ENCODE data around the gene EFNB1.
A peak's percentile ranks its signal among the peaks of the same experiment; 100 is the strongest.

The EFNB1 gene

DNA sequence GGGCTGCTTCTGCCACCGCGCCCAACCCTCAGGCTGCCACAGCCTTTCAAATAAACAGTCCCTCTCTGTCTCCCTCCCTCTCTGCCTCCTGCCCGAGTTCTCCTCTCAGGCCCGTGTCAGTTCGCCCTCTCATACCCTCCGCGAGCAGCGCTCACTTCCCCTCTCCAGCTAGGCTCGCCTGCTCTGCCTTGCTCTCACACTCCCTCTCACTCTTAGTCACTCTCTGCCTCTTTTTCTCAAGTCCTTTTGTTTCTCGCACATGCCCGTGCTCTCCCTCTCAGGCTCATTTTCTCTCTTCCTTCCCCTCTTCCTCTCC is 3.2 kb downstream of the EFNB1 start:
- no peaks in the 10 kb centered on the region for H3K9me3 ChIP-seq (ENCODE audit: insufficient read depth, low read length, severe bottlenecking)
- H3K36me3 ChIP-seq (ENCODE audit: insufficient read depth, low read length): no peaks in the 10 kb centered on the region
- H3K27me3 ChIP-seq (ENCODE audit: insufficient read depth, low read length, poor library complexity): no peaks in the 10 kb centered on the region
- peak overlapping the region; percentile 15; the same call in 1 of the 2 replicates for H3K9ac ChIP-seq (ENCODE audit: low read depth, low read length)
- no peak overlapping the region for H2AFZ ChIP-seq (ENCODE audit: low read depth, low read length)
- ATAC-seq (ENCODE audit: insufficient read depth, low read depth) (no peak), DNase-seq (peak; percentile 24)
- H4K20me1 ChIP-seq (ENCODE audit: insufficient read depth, low read length): no peaks in the 10 kb centered on the region
- peaks cover 8% of the 10 kb centered on the region for H3K79me2 ChIP-seq (ENCODE audit: insufficient read depth, low read length)
- no peak overlapping the region; a peak in 1 of 4 replicates for H3K4me3 ChIP-seq (ENCODE audit: low read depth in 1 of 2, low read length in 2 of 2)
- peak overlapping the region; percentile 27 for H3K4me2 ChIP-seq (ENCODE audit: insufficient read depth, low read length)
- H3K4me1 ChIP-seq (ENCODE audit: insufficient read depth, low read length): peaks cover 36% of the 10 kb centered on the region
- no peak for TF ChIP-seq EZH2 (IDR thresholded peaks at IDR 0.05; ENCODE audit: borderline replicate concordance, low read depth, low read length, severe bottlenecking)
- no peak for TF ChIP-seq CTCF (IDR thresholded peaks at IDR 0.05; ENCODE audit: borderline replicate concordance, extremely low read depth, low read length, poor library complexity, severe bottlenecking)
- no peak overlapping the region for H3K27ac ChIP-seq (ENCODE audit: low read length)

DNA sequence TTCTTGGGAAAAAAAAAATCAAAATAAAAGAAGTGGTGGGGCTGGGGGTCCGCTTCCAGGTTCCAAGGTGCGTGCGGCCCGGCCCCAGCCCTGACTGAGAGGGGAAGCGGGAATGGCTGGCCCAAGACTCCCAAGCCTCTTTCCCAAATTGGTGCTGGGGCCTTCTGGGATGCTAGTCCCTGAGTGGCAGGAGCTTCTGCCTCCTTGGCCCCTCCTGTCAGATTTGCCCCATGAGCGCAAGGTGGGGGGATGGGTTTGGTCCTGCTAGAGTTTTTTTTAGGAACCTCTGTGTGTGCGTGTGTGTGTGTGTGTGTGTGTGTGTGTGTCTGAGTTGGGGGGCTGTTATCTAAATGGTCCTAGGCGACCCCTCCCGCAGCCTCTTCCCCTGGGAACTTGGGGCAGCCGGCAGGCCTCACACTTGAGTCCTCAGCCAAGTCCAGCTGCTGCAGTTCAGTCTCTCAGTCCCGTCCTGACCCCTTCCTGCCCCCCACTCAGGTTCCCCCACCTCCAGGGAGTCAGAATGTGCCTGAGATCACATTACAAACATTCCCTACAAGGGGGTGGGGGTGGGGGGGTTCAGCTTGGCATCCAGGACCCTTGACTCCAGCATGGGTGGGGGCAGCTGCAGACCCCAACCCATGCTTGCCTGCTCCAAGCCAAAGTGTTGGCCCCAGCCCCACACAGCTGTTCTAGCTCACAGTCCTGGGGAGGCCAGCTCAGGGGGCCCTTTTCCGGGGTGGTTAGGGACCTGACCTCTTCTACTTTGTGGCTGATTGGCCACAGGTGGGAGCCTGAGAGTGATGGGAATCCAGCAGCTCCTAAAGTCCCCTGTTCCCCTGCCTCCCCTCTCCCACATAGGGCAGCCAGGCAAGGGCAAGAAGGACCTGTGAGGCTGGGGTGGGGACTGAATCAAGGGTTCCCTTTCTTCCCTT is 4.0 kb downstream of the EFNB1 start:
- Histone ChIP-seq H3K4me2 (ENCODE audit: insufficient read depth, low read length) (peak overlapping the region; percentile 27; the same call in 1 of the 2 replicates), H3K9me3 (ENCODE audit: insufficient read depth, low read length, severe bottlenecking) (no peaks in the 10 kb centered on the region), H4K20me1 (ENCODE audit: insufficient read depth, low read length) (no peaks in the 10 kb centered on the region), H3K4me3 (ENCODE audit: low read depth in 1 of 2, low read length in 2 of 2) (no peak overlapping the region), H3K4me1 (ENCODE audit: insufficient read depth, low read length) (peaks cover 34% of the 10 kb centered on the region), H3K9ac (ENCODE audit: low read depth, low read length) (no peak overlapping the region), H3K79me2 (ENCODE audit: insufficient read depth, low read length) (peaks cover 8% of the 10 kb centered on the region), H3K36me3 (ENCODE audit: insufficient read depth, low read length) (no peaks in the 10 kb centered on the region), H3K27me3 (ENCODE audit: insufficient read depth, low read length, poor library complexity) (no peaks in the 10 kb centered on the region), H2AFZ (ENCODE audit: low read depth, low read length) (no peak overlapping the region), H3K27ac (ENCODE audit: low read length) (no peak overlapping the region)
- no peak for ATAC-seq (ENCODE audit: insufficient read depth, low read depth)
- no peak for TF ChIP-seq CTCF (IDR thresholded peaks at IDR 0.05; ENCODE audit: borderline replicate concordance, extremely low read depth, low read length, poor library complexity, severe bottlenecking)
- TF ChIP-seq EZH2 (IDR thresholded peaks at IDR 0.05; ENCODE audit: borderline replicate concordance, low read depth, low read length, severe bottlenecking): no peak
- no peak for DNase-seq

GRCh38 chrX:68833448-68833805 is 4.6 kb downstream of the EFNB1 start:
- Histone ChIP-seq H3K4me2 (ENCODE audit: insufficient read depth, low read length) (no peak overlapping the region), H3K27ac (ENCODE audit: low read length) (no peak overlapping the region)

More at GRCh38 chrX:68833448-68833805, 4.6 kb downstream of the EFNB1 start:
- Histone ChIP-seq H3K36me3 (ENCODE audit: insufficient read depth, low read length) (no peaks in the 10 kb centered on the region), H2AFZ (ENCODE audit: low read depth, low read length) (no peak overlapping the region), H3K27me3 (ENCODE audit: insufficient read depth, low read length, poor library complexity) (no peaks in the 10 kb centered on the region), H3K9me3 (ENCODE audit: insufficient read depth, low read length, severe bottlenecking) (no peaks in the 10 kb centered on the region), H3K79me2 (ENCODE audit: insufficient read depth, low read length) (peaks cover 8% of the 10 kb centered on the region), H4K20me1 (ENCODE audit: insufficient read depth, low read length) (no peaks in the 10 kb centered on the region), H3K9ac (ENCODE audit: low read depth, low read length) (no peak overlapping the region), H3K4me3 (ENCODE audit: low read depth in 1 of 2, low read length in 2 of 2) (no peak overlapping the region), H3K4me1 (ENCODE audit: insufficient read depth, low read length) (peaks cover 27% of the 10 kb centered on the region)
- ATAC-seq (ENCODE audit: insufficient read depth, low read depth) (no peak), DNase-seq (no peak)
- TF ChIP-seq EZH2 (IDR thresholded peaks at IDR 0.05; ENCODE audit: borderline replicate concordance, low read depth, low read length, severe bottlenecking) (no peak), CTCF (IDR thresholded peaks at IDR 0.05; ENCODE audit: borderline replicate concordance, extremely low read depth, low read length, poor library complexity, severe bottlenecking) (no peak)
